Measurements from ENCODE around the gene IL20.

- no peak for TF ChIP-seq EZH2 (IDR thresholded peaks at IDR 0.05; ENCODE audit: insufficient read depth, poor library complexity, severe bottlenecking)
- TF ChIP-seq EZH2phosphoT487 (IDR thresholded peaks at IDR 0.05; ENCODE audit: insufficient read depth, low read depth) = no peak
These were observed 21.8 kb upstream of the IL20 start for GRCh38 chr1:206843626-206844025.
